HG02884 (cell line): Measurements from ENCODE around the gene HCCS.

Source experiments
- ATAC-seq: cut with Tn5 transposase; IDR thresholded peaks from one replicate; pipeline ENCODE4 v1.9.1; 2021; ENCODE audit warnings: mild to moderate bottlenecking, moderate library complexity; ENCODE audit not compliant: unreplicated experiment

HCCS gene

GRCh38 chrX:11111037-11111851, at the start of gene HCCS:
TSS of gene HCCS (plus strand) at chrX:11111332. CDS start at chrX:11112061, 729 bp downstream.
- ATAC-seq = peak; percentile 89

- no peak for ATAC-seq
Observed at GRCh38 chrX:11064276-11064675, 46.9 kb upstream of the HCCS start.

GRCh38 chrX:11064851-11065600, 46.1 kb upstream of the HCCS start:
- no peak for ATAC-seq

- no peak for ATAC-seq
Observed at GRCh38 chrX:11066812-11067211, 44.3 kb upstream of the HCCS start.

GRCh38 chrX:11073381-11073780, 37.8 kb upstream of the HCCS start:
- ATAC-seq = no peak

GRCh38 chrX:11080741-11081305, 30.3 kb upstream of the HCCS start:
- no peak for ATAC-seq

- ATAC-seq = no peak
Observed at GRCh38 chrX:11081511-11081910, 29.6 kb upstream of the HCCS start.

- no peak for ATAC-seq
Observed at GRCh38 chrX:11085305-11085704, 25.8 kb upstream of the HCCS start.

GRCh38 chrX:11089802-11090201, 21.3 kb upstream of the HCCS start:
- no peak for ATAC-seq

- no peak for ATAC-seq
Observed at GRCh38 chrX:11097933-11098332, 13.2 kb upstream of the HCCS start.

- ATAC-seq = no peak
Observed at GRCh38 chrX:11099465-11099864, 11.7 kb upstream of the HCCS start.

GRCh38 chrX:11100281-11101035, 10.7 kb upstream of the HCCS start:
- ATAC-seq = no peak

GRCh38 chrX:11103006-11103405, 8.1 kb upstream of the HCCS start:
- peak; percentile 70 for ATAC-seq

GRCh38 chrX:11103751-11104150, 7.4 kb upstream of the HCCS start:
- ATAC-seq = no peak

GRCh38 chrX:11105080-11105479, 6.1 kb upstream of the HCCS start:
- ATAC-seq = no peak

- ATAC-seq = no peak
Observed at GRCh38 chrX:11108253-11108941, 2.7 kb upstream of the HCCS start.

GRCh38 chrX:11109968-11110367, 1.2 kb upstream of the HCCS start:
- ATAC-seq = no peak

GRCh38 chrX:11111947-11112346, 815 bp downstream of the HCCS start:
- ATAC-seq = no peak

- ATAC-seq = no peak
Observed at GRCh38 chrX:11113731-11114130, 2.6 kb downstream of the HCCS start.

- no peak for ATAC-seq
Observed at GRCh38 chrX:11117745-11118144, 6.6 kb downstream of the HCCS start.
